Type B pancreatic cell (in vitro differentiated cells): Measurements from ENCODE around the gene RAB3C. TPM values are rescaled to one million over a fixed set of nuclear protein-coding genes. Genes with fewer than 3 reads are reported as not detected.

Source experiments
- DNase-seq: peaks from one replicate; pipeline ENCODE4 v3.0.0; 2021; ENCODE audit warnings: mixed read lengths; ENCODE audit not compliant: unreplicated experiment; ENCODE audit errors: extremely low spot score
- H3K27ac Mint-ChIP-seq: 2 replicates; pipeline ENCODE4 v1.8.0; 2021; ENCODE audit warnings: mild to moderate bottlenecking, mixed read lengths
- H3K27me3 Mint-ChIP-seq: 2 replicates; pipeline ENCODE4 v1.8.0; 2021; ENCODE audit warnings: mixed read lengths
- H3K36me3 Mint-ChIP-seq: 2 replicates; pipeline ENCODE4 v1.8.0; 2021; ENCODE audit warnings: mixed read lengths
- H3K4me1 Mint-ChIP-seq: one replicate; pipeline ENCODE4 v1.8.0; 2021; ENCODE audit warnings: mixed read lengths; ENCODE audit not compliant: unreplicated experiment
- H3K4me3 Mint-ChIP-seq: 2 replicates; pipeline ENCODE4 v1.8.0; 2021; ENCODE audit warnings: mild to moderate bottlenecking, mixed read lengths
- H3K9me3 Mint-ChIP-seq: 2 replicates; pipeline ENCODE4 v1.8.0; 2021; ENCODE audit warnings: mixed read lengths
- CTCF ChIP-seq: fragments of 200-600 bp; sonication (generic); conservative IDR thresholded peaks from 2 replicates; pipeline ENCODE4 v1.5.0; 2021; ENCODE audit warnings: antibody characterized with exemption, mild to moderate bottlenecking
- total RNA-seq: library from RNA; stranded (reverse); gene quantifications from 2 replicates; pipeline ENCODE4 v1.2.1, GENCODE V29; 2021; ENCODE audit warnings: low replicate concordance

The RAB3C gene
- total RNA-seq, 1 donor from 2014 or later: 10.1 TPM

- Mint-ChIP-seq H3K27ac (no peak overlapping the region), H3K36me3 (no peaks in the 10 kb centered on the region), H3K27me3 (no peaks in the 10 kb centered on the region), H3K9me3 (no peaks in the 10 kb centered on the region), H3K4me1 (no peaks in the 10 kb centered on the region), H3K4me3 (no peak overlapping the region)
- TF ChIP-seq CTCF: no peak
- DNase-seq: no peak
Measured at GRCh38 chr5:58640011-58640410, 57.1 kb downstream of the RAB3C start.

GRCh38 chr5:58641533-58641932 lies 58.7 kb downstream of the RAB3C start:
- Mint-ChIP-seq H3K27me3 (no peaks in the 10 kb centered on the region), H3K36me3 (no peaks in the 10 kb centered on the region), H3K4me3 (no peak overlapping the region), H3K4me1 (no peaks in the 10 kb centered on the region), H3K9me3 (no peaks in the 10 kb centered on the region), H3K27ac (no peak overlapping the region)
- no peak for DNase-seq
- TF ChIP-seq CTCF: no peak

- H3K4me3 Mint-ChIP-seq: no peak overlapping the region
- no peak for TF ChIP-seq CTCF
- H3K27me3 Mint-ChIP-seq: no peaks in the 10 kb centered on the region
- H3K9me3 Mint-ChIP-seq: no peaks in the 10 kb centered on the region
- H3K27ac Mint-ChIP-seq: no peak overlapping the region
- DNase-seq: no peak
- H3K4me1 Mint-ChIP-seq: peaks cover 6% of the 10 kb centered on the region
- H3K36me3 Mint-ChIP-seq: no peaks in the 10 kb centered on the region
Measured at GRCh38 chr5:58648846-58649245, 66.0 kb downstream of the RAB3C start.

- DNase-seq: no peak
- H3K36me3 Mint-ChIP-seq: no peaks in the 10 kb centered on the region
- no peak overlapping the region for H3K4me3 Mint-ChIP-seq
- no peak for TF ChIP-seq CTCF
- no peak overlapping the region for H3K27ac Mint-ChIP-seq
- peaks cover 6% of the 10 kb centered on the region for H3K4me1 Mint-ChIP-seq
- no peaks in the 10 kb centered on the region for H3K27me3 Mint-ChIP-seq
- H3K9me3 Mint-ChIP-seq: no peaks in the 10 kb centered on the region
Measured at GRCh38 chr5:58649716-58650115, 66.8 kb downstream of the RAB3C start.

GRCh38 chr5:58653521-58653920 lies 70.6 kb downstream of the RAB3C start:
- Mint-ChIP-seq H3K9me3 (no peaks in the 10 kb centered on the region), H3K27me3 (no peaks in the 10 kb centered on the region), H3K27ac (no peak overlapping the region), H3K36me3 (no peaks in the 10 kb centered on the region), H3K4me3 (no peak overlapping the region), H3K4me1 (peaks cover 6% of the 10 kb centered on the region)
- DNase-seq: no peak
- TF ChIP-seq CTCF: no peak

GRCh38 chr5:58666141-58666540 lies 83.3 kb downstream of the RAB3C start:
- Mint-ChIP-seq H3K9me3 (peaks cover 4% of the 10 kb centered on the region), H3K4me1 (peaks cover 21% of the 10 kb centered on the region), H3K4me3 (no peak overlapping the region), H3K27me3 (no peaks in the 10 kb centered on the region), H3K27ac (no peak overlapping the region), H3K36me3 (no peaks in the 10 kb centered on the region)
- TF ChIP-seq CTCF: no peak
- DNase-seq: no peak
